TTC549 (cell line): ENCODE measurements around the gene PARD3B.

Source experiments
- FAIRE-seq: peaks from 2 replicates; lab custom pipeline; 2012; peaks lifted over from hg19 to GRCh38; lab: Jason Lieb, UNC

PARD3B gene

DNA sequence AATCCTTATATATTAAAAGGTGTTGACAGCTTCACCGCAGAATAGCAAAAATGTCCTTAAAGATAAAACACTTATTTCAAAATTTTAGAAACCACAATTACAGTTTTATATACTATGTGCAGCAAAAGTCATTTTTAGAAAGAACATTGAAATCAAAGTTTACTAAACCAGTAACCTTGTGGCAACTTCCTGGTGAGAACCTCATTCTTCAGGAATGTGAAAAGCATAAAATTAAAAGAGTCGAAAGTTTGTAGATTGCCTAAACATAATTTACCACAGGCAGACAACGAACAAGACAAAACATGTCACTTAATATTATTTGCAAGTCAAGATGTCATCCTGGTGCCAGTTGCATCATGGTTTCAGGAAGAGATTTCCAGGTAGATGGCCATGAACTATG is 1028.7 kb downstream of the PARD3B start:
- FAIRE-seq = no peak

DNA sequence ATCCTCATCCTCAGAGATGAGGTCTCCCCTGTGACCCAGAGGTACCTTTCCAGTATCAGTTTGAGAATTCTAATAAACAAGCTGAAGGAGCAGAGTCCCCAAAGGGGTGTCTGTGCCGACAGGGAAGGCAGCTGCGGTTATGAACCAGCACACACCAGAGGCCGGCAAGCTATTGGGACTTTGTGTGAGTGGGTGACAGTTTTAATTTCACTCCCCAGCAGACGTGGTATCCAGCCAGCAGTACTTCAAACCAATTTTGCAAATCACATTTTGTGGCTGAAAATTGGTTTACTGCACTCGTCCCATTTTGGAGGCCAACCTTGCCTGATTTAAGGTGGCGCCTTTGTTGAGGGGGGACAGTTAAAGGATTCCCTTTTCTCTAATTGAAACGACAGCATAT is 1034.1 kb downstream of the PARD3B start:
- FAIRE-seq = no peak

DNA sequence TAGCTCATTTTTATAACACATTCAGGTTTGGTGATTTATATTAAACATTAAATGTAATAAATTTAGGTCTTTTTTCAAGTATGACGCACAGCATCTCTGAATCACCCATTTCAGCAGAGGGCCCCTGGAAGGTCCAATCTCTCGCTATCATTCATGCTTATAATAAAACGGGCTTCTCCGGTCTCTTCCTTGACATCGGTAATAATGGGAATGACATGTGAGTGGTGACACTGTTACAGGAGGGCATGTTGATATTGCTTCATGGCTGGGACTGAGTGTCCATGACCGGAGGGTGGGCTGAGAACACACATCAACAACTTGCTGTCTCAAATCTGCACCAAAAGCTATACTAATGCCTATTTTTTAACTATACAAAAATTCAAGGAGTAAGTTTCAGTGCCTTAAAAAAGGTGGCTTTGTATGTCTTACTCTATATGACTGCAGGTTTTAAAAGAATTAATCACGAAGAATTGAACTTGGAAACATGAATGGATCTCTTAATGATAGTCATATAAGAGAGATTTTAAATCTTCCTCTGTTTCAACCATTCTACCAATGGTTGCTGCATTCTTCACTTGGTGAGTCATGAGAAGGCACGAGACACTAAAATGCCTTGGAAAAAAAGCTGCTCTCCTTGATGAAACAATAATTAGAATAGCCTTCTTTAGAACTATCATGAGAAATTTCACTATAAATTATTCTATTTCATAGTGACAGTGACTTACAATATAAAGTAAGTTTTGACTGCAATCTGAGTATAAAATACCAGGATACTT is 1035.1 kb downstream of the PARD3B start:
- no peak for FAIRE-seq

DNA sequence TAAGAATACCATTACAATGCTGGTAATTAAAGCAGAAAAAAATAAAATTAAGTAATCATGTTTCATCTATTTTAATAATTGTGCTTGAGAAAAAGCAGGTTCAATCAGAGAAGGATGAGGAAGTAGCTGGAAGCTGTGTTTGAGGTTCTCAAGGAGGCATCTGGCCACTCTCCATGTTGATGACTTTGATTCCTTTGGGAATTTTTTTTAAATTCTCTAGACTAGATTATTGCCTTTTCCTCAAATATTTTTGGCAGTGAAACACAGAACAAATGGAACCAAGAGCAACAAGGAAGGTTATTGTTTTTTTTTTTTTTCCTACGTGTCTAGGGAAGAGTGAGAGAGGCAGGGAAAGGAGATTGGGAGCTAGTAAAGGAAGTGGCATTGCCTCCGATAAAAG is 1037.1 kb downstream of the PARD3B start:
- no peak for FAIRE-seq

DNA sequence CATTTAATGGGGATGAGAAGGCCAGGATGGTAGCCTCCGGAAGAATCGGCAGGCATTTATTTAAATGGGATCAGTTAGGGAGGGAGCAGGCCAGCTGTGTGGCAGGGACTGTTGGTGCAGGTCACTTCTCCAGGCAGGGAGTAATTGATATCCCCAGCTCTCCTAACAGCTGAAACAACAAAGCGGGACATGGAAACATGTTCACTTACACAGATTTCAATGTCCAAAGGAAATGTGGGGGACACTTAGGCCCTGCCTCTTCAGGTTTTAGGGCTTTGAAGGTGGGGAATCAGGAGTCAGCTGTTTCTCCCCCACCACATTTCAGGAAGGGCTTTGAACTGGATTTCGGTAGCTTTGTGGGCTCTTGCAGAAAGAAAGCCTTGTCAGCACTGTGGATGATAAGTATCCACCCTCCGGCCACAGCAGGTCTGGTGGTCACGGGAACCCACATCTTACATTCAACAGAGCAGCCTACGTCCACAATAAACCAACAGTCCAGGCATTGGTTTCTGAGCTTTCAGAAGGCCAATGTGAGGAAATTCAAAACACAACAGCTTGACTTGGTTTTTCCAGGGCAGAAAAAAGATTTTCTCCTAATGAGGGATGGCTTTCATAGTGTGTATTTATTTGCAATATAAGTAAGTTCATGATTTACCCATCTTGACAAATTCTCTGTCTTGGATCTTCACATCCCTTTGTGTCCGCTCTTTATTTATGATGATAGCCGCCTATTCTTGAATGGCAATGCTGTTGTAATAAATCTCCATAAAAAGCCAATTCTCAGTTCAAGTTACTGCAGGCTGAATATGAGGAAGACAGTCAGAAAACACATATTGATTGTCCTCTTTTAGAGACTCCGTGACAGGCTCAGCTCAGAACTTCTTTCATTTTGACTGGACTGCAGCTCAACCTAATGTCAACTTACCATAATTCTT is 1040.4 kb downstream of the PARD3B start:
- no peak for FAIRE-seq

DNA sequence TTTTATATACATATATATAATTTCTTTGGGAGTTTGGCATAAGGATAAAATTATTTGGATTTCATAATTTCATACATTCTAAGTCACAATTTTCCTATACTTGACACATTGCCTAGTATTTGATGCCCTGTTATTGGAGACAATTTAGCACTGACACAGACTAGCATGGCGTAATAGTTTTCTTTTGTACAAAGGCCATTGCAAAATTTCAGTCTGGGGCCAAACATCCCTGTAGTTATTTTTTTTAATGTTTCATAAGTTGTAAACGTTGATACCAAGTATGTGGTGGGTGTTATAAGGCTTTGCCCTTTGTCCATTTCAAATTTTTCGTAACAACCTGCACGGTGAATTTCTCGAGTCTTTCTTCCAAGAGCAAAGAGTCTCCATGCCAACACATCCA is 1041.4 kb downstream of the PARD3B start:
- no peak for FAIRE-seq

DNA sequence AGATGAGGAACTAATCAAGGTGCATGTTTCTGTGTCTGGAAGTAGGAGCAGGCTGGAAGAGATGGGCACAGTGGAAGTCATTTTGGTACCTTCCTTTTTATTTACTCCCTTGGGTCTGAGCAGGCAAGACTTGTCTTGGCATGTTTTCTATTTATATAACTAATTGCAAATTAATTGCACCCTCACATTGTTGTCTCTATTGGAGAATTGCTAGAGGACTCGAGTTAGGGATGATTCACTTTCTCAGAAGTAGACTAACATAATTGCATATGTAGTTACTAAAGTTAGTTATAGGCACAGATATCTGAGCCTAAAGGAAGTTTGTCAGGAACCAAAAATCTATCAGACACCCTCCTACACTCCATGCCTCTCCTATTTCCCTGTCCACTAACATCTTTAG is 1044.2 kb downstream of the PARD3B start:
- no peak for FAIRE-seq

DNA sequence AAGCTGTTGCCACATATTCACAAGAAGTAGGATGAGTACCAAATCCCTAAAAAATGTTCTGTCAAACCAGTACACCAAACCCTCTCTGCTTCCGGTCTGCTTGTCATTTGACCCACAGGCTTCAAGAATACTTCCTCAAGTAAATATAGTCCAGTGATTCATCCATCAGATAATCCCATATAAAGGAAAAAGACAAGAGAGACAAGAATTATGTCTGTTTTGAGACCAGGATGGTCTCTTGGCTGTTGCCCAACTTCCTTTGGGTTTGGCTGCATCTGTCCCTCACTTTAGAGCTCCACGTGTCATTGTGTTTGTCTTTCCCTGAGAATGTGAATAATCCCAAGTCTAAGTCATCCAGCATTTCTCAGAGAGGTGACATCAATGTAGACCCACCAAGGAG is 1045.5 kb downstream of the PARD3B start:
- no peak for FAIRE-seq

DNA sequence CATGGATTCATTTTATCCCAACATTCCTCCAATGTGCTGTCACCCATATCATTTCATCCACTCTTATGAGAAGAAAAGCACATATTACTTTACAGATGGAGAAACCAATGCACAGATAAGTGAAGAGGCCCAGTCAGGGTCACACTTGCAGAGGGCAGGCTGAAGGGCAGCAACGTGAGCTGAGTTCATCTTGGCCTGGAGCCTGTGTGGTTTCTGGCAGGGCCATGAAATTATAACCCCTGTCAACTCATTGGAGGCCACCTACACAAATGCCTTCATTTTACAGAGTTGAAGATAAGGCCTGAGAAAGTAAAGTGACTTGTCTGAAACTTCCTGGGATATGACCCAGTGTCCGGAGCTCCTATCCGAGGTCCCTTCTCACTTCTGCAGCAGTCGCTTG is 1048.6 kb downstream of the PARD3B start:
- no peak for FAIRE-seq

DNA sequence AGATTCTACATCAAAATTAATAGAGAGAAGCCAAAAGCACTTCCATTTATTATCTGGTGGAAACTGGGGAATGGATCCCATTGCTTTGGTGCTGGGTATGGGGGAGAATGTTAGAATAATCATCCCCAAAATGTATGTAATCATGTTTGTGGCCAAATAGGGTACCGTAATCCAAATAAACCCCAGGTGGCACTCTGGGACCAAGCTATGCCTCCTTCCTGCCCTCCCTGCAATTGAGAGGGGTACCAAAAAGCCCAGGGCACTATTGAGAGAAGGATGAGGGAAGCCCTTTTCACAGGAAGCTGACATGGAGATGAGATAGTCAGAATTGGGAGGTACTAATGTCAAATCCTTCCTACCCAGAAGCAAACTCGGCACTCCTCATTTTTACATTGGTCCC is 1051.3 kb downstream of the PARD3B start:
- no peak for FAIRE-seq

DNA sequence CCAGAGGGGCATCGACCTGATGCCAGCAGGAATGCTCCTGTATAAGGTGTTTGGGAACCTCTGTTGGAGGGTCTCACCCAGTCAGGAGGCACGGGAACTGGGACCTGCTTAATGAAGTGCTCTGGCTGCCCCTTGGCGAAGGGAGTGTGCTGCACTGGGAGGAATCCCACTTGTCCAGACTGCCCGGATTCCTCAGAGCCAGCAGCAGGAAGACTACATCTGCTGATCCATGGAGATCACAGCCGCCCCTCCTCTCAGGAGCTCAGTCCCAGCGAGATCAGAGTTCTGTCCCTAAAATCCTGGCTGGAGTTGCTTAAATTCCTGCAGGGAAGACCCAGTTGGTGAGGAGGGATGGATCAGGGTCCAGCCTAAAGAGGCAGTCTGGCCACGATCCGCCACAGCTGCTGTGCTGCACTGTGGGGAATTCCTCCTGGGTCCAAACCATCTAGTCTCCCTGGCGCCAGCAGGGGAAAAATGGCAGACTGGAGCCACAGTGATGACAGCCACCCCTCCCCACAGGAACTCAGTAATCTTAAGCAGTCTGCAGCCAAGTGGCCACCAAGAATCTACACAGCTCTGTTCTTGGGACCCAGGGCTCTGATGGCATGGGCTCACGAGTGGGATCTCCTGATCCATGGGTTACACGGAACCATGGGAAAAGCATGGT is 1060.5 kb downstream of the PARD3B start:
- FAIRE-seq = no peak

DNA sequence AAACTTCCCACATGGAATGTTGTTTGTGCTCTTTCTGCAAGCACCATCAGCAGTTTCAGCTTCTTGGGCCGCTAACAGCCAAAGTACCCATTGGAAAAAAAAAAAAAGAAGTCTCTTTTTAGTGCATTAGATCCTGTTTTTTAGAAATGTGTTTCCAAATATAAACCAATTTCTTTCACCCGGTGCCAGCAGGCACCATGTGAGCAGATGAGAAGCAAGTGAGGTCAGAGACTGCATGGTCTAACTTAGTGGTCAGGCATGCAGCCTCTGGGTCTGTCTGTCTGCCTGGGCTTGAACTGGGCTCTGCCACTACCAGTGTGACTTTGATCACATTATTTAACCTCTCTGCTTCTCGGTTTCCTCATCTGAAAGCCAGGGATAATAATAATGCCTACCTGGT is 1061.9 kb downstream of the PARD3B start:
- FAIRE-seq = no peak

DNA sequence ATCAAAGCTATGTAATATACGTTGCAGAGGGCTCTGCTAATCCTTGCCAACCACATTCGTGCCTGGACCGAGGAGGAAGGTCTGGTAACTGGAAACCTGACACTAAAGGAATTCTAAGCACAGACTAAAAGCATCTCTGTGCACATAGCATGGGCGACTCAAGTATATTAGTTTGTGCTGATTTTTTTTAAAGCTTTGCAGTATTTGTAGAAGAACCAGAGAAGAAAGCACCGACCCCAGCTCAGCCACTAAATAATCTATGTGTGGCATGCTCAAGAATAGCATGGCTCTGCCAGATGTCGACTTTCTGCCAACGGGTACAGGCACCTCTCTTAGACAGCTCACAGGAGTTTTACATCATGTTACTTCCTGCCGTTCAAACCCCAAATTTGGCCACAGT is 1063.8 kb downstream of the PARD3B start:
- no peak for FAIRE-seq

DNA sequence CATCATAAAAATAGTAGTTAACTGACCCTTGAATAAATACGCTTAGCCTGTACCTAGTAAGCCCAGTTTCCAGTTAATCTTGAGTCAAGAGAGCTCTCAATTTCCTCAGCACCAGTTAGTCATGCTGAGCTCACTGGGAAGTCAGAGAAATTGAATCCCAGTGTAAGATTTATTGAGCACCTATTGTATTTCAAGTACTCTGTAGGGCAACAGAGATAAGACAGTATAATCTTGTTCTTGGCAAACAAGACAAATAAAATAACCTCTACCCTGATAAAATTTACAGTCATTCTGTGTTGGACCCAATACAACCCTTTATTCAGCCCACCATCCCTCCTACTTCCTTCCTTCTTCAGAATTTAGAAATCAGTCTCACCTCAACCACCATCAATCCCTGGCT is 1065.2 kb downstream of the PARD3B start:
- FAIRE-seq = no peak

DNA sequence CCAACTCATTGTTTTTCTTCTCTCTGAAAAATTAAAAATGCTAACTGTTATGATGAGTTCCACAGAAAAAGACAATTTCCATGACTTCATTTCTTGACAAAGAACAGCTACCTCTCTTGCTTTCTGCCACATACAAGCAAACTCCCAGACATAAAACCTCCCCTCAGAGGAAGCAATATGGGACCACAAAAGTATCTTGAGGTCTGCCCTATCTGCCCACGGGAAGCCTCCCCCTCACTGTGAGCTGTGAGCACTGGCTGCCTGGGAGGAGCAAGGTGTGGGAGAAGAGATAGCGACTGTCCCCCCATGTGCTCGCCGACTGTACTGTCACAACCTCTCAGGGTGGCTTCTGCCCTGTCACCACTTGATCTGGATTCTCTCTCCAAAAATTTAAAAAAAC is 1067.4 kb downstream of the PARD3B start:
- no peak for FAIRE-seq

DNA sequence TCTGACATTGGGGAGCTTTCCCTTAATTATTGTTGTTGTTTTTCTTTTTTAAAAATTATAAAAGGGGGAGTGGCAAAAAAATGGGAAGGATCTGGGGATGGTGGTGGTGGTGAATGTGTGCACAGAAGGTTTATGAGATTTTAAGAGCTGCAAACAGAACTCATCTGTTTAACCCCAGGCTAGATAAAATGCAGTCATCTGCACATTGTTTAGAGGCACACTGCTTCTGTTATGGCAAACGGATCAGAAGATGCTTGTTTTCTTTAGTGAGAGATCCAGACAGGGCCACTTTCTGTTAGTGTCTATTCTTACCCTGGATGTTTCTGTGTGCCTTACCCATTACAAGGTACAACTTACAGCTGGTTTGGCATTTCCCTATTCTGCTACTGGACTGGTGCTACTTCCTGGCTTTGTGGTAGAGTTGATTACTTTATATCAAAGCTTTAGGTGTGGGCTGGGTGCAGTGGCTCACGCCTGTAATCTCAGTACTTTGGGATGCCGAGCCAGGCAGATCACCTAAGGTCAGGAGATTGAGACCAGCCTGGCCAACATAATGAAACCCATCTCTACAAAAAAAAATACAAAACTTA is 1068.8 kb downstream of the PARD3B start:
- no peak for FAIRE-seq

DNA sequence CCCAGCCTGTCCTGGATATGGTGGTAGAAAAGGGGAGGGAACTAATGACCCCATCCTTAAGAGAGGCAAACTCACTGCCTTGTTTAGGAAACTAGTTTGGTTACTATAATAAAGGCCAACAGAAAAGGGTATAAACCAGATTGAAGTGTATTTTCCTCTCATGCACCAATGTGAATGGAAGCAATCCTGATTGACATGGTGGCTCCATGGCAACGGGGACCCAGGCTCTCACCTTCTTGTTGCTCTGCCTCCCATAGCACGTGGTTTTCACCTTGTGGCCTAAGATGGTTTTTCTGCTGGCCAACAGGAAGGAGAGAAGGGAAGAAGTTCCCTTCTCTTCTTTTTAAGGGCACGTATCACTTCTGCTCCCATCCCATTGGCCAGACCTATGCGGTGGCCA is 1069.7 kb downstream of the PARD3B start:
- no peak for FAIRE-seq

DNA sequence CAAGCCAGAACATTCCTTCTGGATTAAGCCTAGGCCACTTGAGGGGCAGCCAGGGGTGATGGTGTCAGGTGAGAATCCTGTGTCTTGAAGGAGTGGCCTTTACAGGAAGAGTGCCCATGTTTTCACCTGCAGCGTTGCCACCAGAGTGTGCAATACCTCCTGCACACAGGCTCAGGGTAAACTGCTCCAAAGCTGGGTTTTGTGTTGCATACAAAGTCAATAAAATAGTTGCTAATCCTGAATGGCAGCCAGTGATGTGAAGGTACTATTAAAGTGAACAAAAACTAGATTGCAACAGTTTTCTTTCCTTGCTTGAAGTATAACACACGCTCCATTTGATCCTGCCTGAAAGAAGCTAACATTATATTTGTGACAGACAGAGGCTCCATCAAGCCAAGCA is 1072.6 kb downstream of the PARD3B start:
- no peak for FAIRE-seq

DNA sequence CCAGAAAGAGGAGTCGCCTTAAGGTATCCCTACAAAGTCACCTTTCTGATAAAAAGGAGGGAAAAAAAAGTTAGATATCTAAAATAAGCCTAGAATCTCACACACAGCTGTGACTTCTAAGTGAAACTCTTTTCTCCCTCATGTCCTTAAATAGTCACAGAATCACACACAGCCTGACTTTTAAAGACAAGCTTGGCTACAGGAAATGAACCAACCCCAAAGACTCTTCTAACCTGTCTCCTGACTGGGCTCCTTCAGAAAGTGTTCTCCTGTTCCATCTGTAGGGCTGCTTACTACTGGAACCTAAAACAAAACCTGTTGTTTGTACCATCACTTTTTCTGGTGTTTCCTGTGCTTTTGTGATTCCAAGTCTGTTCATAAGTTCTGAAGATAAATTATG is 1074.3 kb downstream of the PARD3B start:
- no peak for FAIRE-seq

DNA sequence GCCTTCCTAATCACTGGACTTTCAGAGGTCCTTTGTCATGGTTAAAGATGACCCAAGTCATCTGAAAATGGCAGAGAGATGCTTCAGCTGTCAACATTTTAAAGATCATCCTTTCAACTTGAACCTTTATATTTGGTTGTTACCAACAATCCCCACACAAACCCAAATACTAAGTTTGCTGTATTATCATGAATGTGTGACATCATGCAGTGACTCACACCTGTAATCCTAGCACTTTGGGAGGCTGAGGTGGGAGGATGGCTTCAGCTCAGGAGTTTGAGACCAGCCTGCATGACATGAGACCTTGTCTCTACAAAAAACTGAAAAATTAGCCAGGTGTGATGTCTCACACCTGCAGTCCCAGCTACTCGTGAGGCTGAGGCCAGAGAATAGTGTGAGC is 1081.8 kb downstream of the PARD3B start:
- FAIRE-seq = no peak

DNA sequence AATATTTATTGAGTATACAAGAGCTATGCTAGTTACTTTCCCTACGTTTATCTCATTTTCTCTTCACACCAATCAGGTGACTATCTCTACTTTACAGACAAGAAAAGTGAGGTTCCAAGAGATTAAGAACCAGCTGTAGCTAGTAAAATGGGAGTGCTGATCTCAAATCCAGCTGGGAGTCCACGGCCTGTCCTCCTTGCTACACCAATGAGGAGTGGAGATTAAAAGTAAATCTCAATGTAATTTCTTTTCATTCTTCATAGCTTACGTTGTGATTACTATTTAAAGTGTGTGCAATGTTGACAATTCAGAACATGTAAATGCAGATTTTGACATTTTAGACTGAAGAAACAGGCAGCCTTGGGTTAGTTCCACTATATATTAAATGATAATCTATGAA is 1083.1 kb downstream of the PARD3B start:
- no peak for FAIRE-seq

DNA sequence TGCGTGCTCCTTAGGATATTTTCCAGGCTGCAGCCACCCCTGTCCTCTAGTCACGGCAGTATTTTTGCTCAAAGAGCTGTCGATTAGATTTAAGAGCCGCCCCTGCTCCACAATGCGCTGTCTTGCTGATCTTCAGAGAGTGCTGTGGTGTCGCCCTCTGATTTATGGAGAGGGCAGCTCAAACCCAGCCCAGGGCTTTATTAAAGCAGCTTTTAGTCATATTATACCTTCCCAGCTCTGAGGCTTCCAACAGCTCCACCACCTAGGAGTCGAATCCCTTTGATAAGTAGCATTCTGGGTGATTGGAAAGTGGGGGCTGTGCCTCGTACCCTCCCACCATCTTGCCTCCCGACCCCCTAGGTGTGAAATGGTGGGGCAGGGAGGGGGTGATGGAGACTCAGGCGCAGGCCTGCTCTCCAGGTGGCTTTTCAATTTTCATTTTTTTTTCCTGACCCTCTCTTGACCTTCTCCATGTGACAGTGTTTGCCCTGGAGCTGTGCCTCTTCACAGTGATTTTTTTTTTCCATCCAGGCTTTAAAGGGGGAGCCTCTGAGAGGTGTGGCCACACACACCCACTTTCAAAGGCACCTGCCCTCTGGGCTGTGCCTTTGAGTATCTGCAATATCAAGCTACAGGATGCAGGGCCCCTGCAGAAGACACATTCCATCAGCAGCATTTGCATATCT is 1084.0 kb downstream of the PARD3B start:
- FAIRE-seq = no peak
